Body of pancreas (tissue), 4 donors: ENCODE results near the gene GRM8.

Source experiments
- CTCF ChIP-seq, 7 experiments: fragments of 450-650 bp in 4 of 7; fragments of 200-600 bp in 3 of 7; sonication (generic) in 3 of 7; IDR thresholded peaks; one replicate each; pipeline ENCODE4 v1.5.1; 2016 to 2019; ENCODE audit warnings: antibody characterized with exemption in 7 of 7
- POLR2A ChIP-seq, 3 donors: fragments of 450-650 bp; IDR thresholded peaks; one replicate each; pipeline ENCODE4 v1.6.1; 2016; ENCODE audit warnings: antibody characterized with exemption in 3 of 3, mild to moderate bottlenecking in 2 of 3

GRCh38 chr7:126843883-126844282 lies 408.9 kb downstream of the GRM8 start:
- TF ChIP-seq CTCF (IDR thresholded peaks at IDR 0.05) (no peak), POLR2A (IDR thresholded peaks at IDR 0.05) (no peak)
